BLaER1 (cell line): ENCODE measurements around the gene PAX4.

Experiments
- H3K27ac ChIP-seq: shearing (Covaris generic); formaldehyde crosslinking; 2 replicates; pipeline ENCODE4 v1.8.1; 2022
- H3K27me3 ChIP-seq: shearing (Covaris generic); formaldehyde crosslinking; 2 replicates; pipeline ENCODE4 v1.8.1; 2022
- H3K36me3 ChIP-seq: shearing (Covaris generic); formaldehyde crosslinking; 2 replicates; pipeline ENCODE4 v1.8.1; 2022
- H3K4me1 ChIP-seq: shearing (Covaris generic); formaldehyde crosslinking; 2 replicates; pipeline ENCODE4 v1.8.1; 2022
- H3K4me2 ChIP-seq: shearing (Covaris generic); formaldehyde crosslinking; 2 replicates; pipeline ENCODE4 v1.8.1; 2022
- H3K4me3 ChIP-seq: shearing (Covaris generic); formaldehyde crosslinking; 2 replicates; pipeline ENCODE4 v1.8.1; 2022
- H3K9ac ChIP-seq: shearing (Covaris generic); formaldehyde crosslinking; 2 replicates; pipeline ENCODE4 v1.8.1; 2022
- H3K9me3 ChIP-seq: shearing (Covaris generic); formaldehyde crosslinking; 2 replicates; pipeline ENCODE4 v1.8.1; 2022
- H4K20me1 ChIP-seq: shearing (Covaris generic); formaldehyde crosslinking; 2 replicates; pipeline ENCODE4 v1.8.1; 2022
- Cebpa-rat ChIP-seq: shearing (Covaris generic); IDR thresholded peaks from 2 replicates; pipeline ENCODE4 v1.8.1; 2022

Gene PAX4

GRCh38 chr7:127587663-127588018 lies 30.3 kb downstream of the PAX4 start:
- Histone ChIP-seq H3K4me2 (peak overlapping the region; percentile 95), H3K4me3 (peak overlapping the region; percentile 98), H3K9me3 (no peaks in the 10 kb centered on the region), H4K20me1 (peaks cover 46% of the 10 kb centered on the region), H3K9ac (peak overlapping the region; percentile 92), H3K4me1 (peaks cover 48% of the 10 kb centered on the region), H3K36me3 (peaks cover 39% of the 10 kb centered on the region), H3K27me3 (no peaks in the 10 kb centered on the region), H3K27ac (peak overlapping the region; percentile 87)
- TF ChIP-seq Cebpa-rat = no peak

GRCh38 chr7:127586346-127586745 lies 31.6 kb downstream of the PAX4 start:
- H3K9me3 ChIP-seq = no peaks in the 10 kb centered on the region
- H3K27ac ChIP-seq = no peak overlapping the region
- H3K36me3 ChIP-seq = peaks cover 44% of the 10 kb centered on the region
- H3K4me1 ChIP-seq = peaks cover 58% of the 10 kb centered on the region
- no peak for TF ChIP-seq Cebpa-rat
- no peak overlapping the region for H3K9ac ChIP-seq
- H3K4me2 ChIP-seq = no peak overlapping the region
- peaks cover 58% of the 10 kb centered on the region for H4K20me1 ChIP-seq
- no peak overlapping the region for H3K4me3 ChIP-seq
- no peaks in the 10 kb centered on the region for H3K27me3 ChIP-seq

- no peaks in the 10 kb centered on the region for H3K27me3 ChIP-seq
- peak within 1 kb of the TSS; percentile 83 for H3K27ac ChIP-seq
Observed at GRCh38 chr7:127585044-127585953, 32.6 kb downstream of the PAX4 start, which contains the start of gene GCC1. Gene GCC1, minus strand, starts transcription at chr7:127585596. Its CDS starts 414 bp downstream, at chr7:127585182.

GRCh38 chr7:127584648-127585043 lies 33.3 kb downstream of the PAX4 start:
- peaks cover 67% of the 10 kb centered on the region for H4K20me1 ChIP-seq
- TF ChIP-seq Cebpa-rat = no peak
- H3K4me1 ChIP-seq = peaks cover 60% of the 10 kb centered on the region
- H3K4me3 ChIP-seq = peak overlapping the region; percentile 92
- H3K27me3 ChIP-seq = no peaks in the 10 kb centered on the region
- H3K4me2 ChIP-seq = peak overlapping the region; percentile 95
- peak overlapping the region; percentile 83 for H3K27ac ChIP-seq
- peak overlapping the region; percentile 88 for H3K9ac ChIP-seq
- H3K36me3 ChIP-seq = peaks cover 44% of the 10 kb centered on the region
- H3K9me3 ChIP-seq = no peaks in the 10 kb centered on the region

More at GRCh38 chr7:127585044-127585953, 32.6 kb downstream of the PAX4 start, which contains the start of gene GCC1:
- peak within 1 kb of the TSS; percentile 95 for H3K4me2 ChIP-seq
- peaks cover 65% of the 10 kb centered on the region for H4K20me1 ChIP-seq
- peaks cover 64% of the 10 kb centered on the region for H3K4me1 ChIP-seq
- peaks cover 44% of the 10 kb centered on the region for H3K36me3 ChIP-seq
- TF ChIP-seq Cebpa-rat = no peak
- H3K9ac ChIP-seq = peak within 1 kb of the TSS; percentile 88
- H3K4me3 ChIP-seq = peak within 1 kb of the TSS; percentile 92
- H3K9me3 ChIP-seq = no peaks in the 10 kb centered on the region

- peaks cover 73% of the 10 kb centered on the region for H4K20me1 ChIP-seq
- H3K27me3 ChIP-seq = no peaks in the 10 kb centered on the region
- peaks cover 65% of the 10 kb centered on the region for H3K36me3 ChIP-seq
- H3K4me3 ChIP-seq = no peak overlapping the region
- H3K9ac ChIP-seq = no peak overlapping the region
- no peaks in the 10 kb centered on the region for H3K9me3 ChIP-seq
- H3K27ac ChIP-seq = no peak overlapping the region
- peaks cover 44% of the 10 kb centered on the region for H3K4me1 ChIP-seq
- no peak for TF ChIP-seq Cebpa-rat
- peak overlapping the region; percentile 95; the same call in 1 of the 2 replicates for H3K4me2 ChIP-seq
Observed at GRCh38 chr7:127582361-127582760, 35.6 kb downstream of the PAX4 start.

GRCh38 chr7:127581716-127582115 lies 36.2 kb downstream of the PAX4 start:
- Histone ChIP-seq H3K36me3 (peaks cover 68% of the 10 kb centered on the region), H3K27ac (no peak overlapping the region), H3K4me1 (peaks cover 44% of the 10 kb centered on the region), H4K20me1 (peaks cover 73% of the 10 kb centered on the region), H3K4me3 (no peak overlapping the region), H3K9ac (no peak overlapping the region), H3K4me2 (peak overlapping the region; percentile 95), H3K9me3 (no peaks in the 10 kb centered on the region), H3K27me3 (no peaks in the 10 kb centered on the region)
- no peak for TF ChIP-seq Cebpa-rat

- Histone ChIP-seq H3K9me3 (no peaks in the 10 kb centered on the region), H3K4me2 (0 out of 2 replicates have a peak overlapping the region, but pooled peaks have one; percentile 2), H3K4me1 (peaks cover 38% of the 10 kb centered on the region), H3K27me3 (no peaks in the 10 kb centered on the region), H3K27ac (no peak overlapping the region), H4K20me1 (peaks cover 73% of the 10 kb centered on the region), H3K9ac (no peak overlapping the region), H3K4me3 (no peak overlapping the region), H3K36me3 (peaks cover 72% of the 10 kb centered on the region)
- no peak for TF ChIP-seq Cebpa-rat
Observed at GRCh38 chr7:127580612-127581011, 37.3 kb downstream of the PAX4 start.

GRCh38 chr7:127578711-127579275 lies 39.1 kb downstream of the PAX4 start:
- no peak overlapping the region for H3K9ac ChIP-seq
- peaks cover 71% of the 10 kb centered on the region for H3K36me3 ChIP-seq
- H3K4me1 ChIP-seq = peaks cover 26% of the 10 kb centered on the region
- no peak overlapping the region for H3K4me2 ChIP-seq
- H3K27me3 ChIP-seq = no peaks in the 10 kb centered on the region
- H3K27ac ChIP-seq = no peak overlapping the region
- H4K20me1 ChIP-seq = peaks cover 59% of the 10 kb centered on the region
- no peaks in the 10 kb centered on the region for H3K9me3 ChIP-seq
- no peak overlapping the region for H3K4me3 ChIP-seq
- TF ChIP-seq Cebpa-rat = no peak

GRCh38 chr7:127578036-127578684 lies 39.8 kb downstream of the PAX4 start:
- Histone ChIP-seq H3K9me3 (no peaks in the 10 kb centered on the region), H3K27ac (no peak overlapping the region), H3K4me2 (no peak overlapping the region), H4K20me1 (peaks cover 52% of the 10 kb centered on the region), H3K4me3 (no peak overlapping the region), H3K36me3 (peaks cover 65% of the 10 kb centered on the region), H3K27me3 (no peaks in the 10 kb centered on the region), H3K4me1 (peaks cover 20% of the 10 kb centered on the region), H3K9ac (no peak overlapping the region)
- no peak for TF ChIP-seq Cebpa-rat
